Measurements from ENCODE around the gene SUSD4.

DNA sequence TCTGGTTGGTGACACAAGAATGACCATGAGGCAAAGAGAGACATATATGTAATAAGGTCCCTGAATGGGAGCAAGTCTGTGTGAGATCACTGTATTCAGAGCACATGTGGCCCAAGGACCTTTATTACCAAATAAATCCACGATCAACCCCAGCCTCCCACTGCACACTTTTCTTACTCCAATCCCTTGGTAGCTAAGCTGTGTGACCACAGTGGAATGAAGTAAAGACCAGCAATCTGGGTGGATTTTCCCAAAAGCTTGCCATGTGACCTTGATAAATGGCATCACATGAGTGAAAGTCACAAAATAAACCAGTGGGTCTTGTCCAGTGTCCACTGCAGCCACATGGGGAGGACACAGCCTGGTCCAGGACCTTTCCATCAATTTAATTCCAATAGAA is 184.2 kb downstream of the SUSD4 start:
- TF ChIP-seq CTCF (IDR thresholded peaks at IDR 0.05) (no peak), POLR2A (IDR thresholded peaks at IDR 0.05) (no peak)

All from gastroesophageal sphincter (tissue), 3 donors.